ENCODE results near the gene NFKBIE. TPM values are rescaled to one million over a fixed set of nuclear protein-coding genes. Genes with fewer than 3 reads are reported as not detected.

Gene NFKBIE
- total and polyA plus RNA-seq, 9 of the 15 experiments (the other 6 are each of a cell fraction or from before 2014, with no cell fraction given): 2.1 to 16.4 (median 11.7) TPM

DNA sequence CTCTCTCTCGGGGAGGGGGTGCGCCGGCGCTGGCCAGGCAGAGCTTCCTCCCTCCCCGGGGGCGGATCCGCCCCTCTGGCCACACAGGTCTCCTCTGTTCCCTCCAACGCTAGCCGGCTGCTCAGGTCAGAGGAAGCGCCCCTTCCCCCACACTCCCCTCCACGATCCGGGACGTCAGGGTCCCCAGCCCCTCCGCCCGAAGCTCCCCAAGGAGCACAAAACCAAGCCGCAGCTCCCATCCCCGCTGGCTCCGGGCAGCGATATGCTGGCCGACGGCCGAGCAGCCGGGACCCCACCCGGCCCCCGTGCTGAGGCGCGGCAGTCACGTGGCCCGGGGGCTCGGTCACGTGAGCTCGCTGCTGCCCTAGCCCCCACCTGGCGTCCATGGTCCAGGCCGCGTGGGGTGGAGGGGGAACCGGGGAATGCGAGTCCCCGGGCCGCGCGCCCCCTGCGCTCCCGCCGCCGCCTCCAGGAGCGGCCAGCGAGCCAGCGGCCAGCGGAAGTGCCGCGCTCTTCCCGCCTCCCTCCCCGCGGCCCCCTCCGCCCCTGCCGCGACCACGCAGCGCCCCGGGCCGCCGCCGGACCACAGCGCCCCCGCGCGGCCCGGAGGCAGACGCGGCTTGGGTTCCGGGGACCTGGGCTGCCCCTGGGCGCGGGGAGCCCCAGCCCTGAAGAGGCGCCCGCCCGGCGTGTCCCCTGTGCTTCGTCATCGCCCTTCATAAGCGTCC is 8.2 kb downstream of the NFKBIE start, which contains the start of gene SLC35B2 (continued):
- TF ChIP-seq PRPF4 (IDR thresholded peaks at IDR 0.05; ENCODE audit: insufficient read depth, low read depth, low read length, poor library complexity, severe bottlenecking) (no peak), JUND (IDR thresholded peaks at IDR 0.05; ENCODE audit: borderline replicate concordance, low read depth, low read length) (peak; percentile 70; the same call in 1 of the 2 replicates), JUND (tag; IDR thresholded peaks at IDR 0.05; ENCODE audit: borderline replicate concordance, low read depth, low read length) (no peak), FOXM1 (IDR thresholded peaks at IDR 0.05; ENCODE audit: low read depth) (0 out of 2 replicates have a peak, but pooled peaks have one; percentile 18), FOXM1 (CRISPR knock-in tag; IDR thresholded peaks at IDR 0.05; ENCODE audit: low read depth) (peak; percentile 87; the same call in 1 of the 2 replicates), MCM7 (IDR thresholded peaks at IDR 0.05) (no peak), BMI1 (IDR thresholded peaks at IDR 0.05; ENCODE audit: low read length) (no peak), MAFG (tag; conservative IDR thresholded peaks at IDR 0.05) (no peak), NFIC (IDR thresholded peaks at IDR 0.05) (peak; percentile 79; the same call in 1 of the 2 replicates), CBFA2T3 (IDR thresholded peaks at IDR 0.05) (peak; percentile 25; the same call in 1 of the 2 replicates), NFE2 (IDR thresholded peaks at IDR 0.05; ENCODE audit: low read depth) (peak; percentile 90), EHMT2 (IDR thresholded peaks at IDR 0.05) (no peak), GATA2 (CRISPR knock-in tag; IDR thresholded peaks at IDR 0.05) (no peak), XRCC4 (IDR thresholded peaks at IDR 0.05; ENCODE audit: extremely low read depth, insufficient read depth, insufficient read length) (no peak), BRF1 (IDR thresholded peaks at IDR 0.05; ENCODE audit: borderline replicate concordance, extremely low read depth, insufficient read length) (no peak), CREB1 (IDR thresholded peaks at IDR 0.05) (peak; percentile 53), CREB1 (CRISPR knock-in tag; IDR thresholded peaks at IDR 0.05) (peak; percentile 64), HIVEP1 (CRISPR knock-in tag; IDR thresholded peaks at IDR 0.05) (0 out of 2 replicates have a peak, but pooled peaks have one; percentile 37), NBN (IDR thresholded peaks at IDR 0.05; ENCODE audit: low read depth) (peak; percentile 78), KDM1A (IDR thresholded peaks at IDR 0.05) (no peak), PPARD (CRISPR knock-in tag; IDR thresholded peaks at IDR 0.05) (no peak), ZNF239 (CRISPR knock-in tag; IDR thresholded peaks at IDR 0.05) (no peak), RCOR1 (IDR thresholded peaks at IDR 0.05; ENCODE audit: borderline replicate concordance in 1 of 2, low read depth in 2 of 2, low read length in 2 of 2) (no peak; a peak in 2 of 4 replicates), DDX20 (tag; IDR thresholded peaks at IDR 0.05; ENCODE audit: low read depth) (no peak), POLR2AphosphoS2 (IDR thresholded peaks at IDR 0.05; ENCODE audit: low read length) (no peak; the same call in 1 of the 2 replicates)
- TF ChIP-seq, protein P1, sequence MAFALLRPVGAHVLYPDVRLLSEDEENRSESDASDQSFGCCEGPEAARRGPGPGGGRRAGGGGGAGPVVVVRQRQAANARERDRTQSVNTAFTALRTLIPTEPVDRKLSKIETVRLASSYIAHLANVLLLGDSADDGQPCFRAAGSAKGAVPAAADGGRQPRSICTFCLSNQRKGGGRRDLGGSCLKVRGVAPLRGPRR (CRISPR knock-in tag; IDR thresholded peaks at IDR 0.05): no peak
- TF ChIP-seq, protein P2, sequence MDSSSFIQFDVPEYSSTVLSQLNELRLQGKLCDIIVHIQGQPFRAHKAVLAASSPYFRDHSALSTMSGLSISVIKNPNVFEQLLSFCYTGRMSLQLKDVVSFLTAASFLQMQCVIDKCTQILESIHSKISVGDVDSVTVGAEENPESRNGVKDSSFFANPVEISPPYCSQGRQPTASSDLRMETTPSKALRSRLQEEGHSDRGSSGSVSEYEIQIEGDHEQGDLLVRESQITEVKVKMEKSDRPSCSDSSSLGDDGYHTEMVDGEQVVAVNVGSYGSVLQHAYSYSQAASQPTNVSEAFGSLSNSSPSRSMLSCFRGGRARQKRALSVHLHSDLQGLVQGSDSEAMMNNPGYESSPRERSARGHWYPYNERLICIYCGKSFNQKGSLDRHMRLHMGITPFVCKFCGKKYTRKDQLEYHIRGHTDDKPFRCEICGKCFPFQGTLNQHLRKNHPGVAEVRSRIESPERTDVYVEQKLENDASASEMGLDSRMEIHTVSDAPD (CRISPR knock-in tag; IDR thresholded peaks at IDR 0.05): no peak
- TF ChIP-seq, protein P3, sequence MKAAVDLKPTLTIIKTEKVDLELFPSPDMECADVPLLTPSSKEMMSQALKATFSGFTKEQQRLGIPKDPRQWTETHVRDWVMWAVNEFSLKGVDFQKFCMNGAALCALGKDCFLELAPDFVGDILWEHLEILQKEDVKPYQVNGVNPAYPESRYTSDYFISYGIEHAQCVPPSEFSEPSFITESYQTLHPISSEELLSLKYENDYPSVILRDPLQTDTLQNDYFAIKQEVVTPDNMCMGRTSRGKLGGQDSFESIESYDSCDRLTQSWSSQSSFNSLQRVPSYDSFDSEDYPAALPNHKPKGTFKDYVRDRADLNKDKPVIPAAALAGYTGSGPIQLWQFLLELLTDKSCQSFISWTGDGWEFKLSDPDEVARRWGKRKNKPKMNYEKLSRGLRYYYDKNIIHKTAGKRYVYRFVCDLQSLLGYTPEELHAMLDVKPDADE (conservative IDR thresholded peaks at IDR 0.05; ENCODE audit: control insufficient read depth, low read depth, low read length): peak; percentile 29; the same call in 1 of the 2 replicates
